Panc1 (cell line): ENCODE measurements around the gene EIF3L. TPM values are rescaled to one million over a fixed set of nuclear protein-coding genes. Genes with fewer than 3 reads are reported as not detected.

Source experiments
- ATAC-seq: fragments of 200-7000 bp; cut with Tn5 transposase; 2 replicates; pipeline ENCODE4 v1.9.1; 2020; ENCODE audit warnings: mild to moderate bottlenecking, moderate library complexity
- BruUV-seq: library from RNA; stranded (reverse); fragments of 400-500 nt; replicated peaks from 2 replicates; lab custom pipeline; 2021; lab: Mats Ljungman, UMichigan
- CTCF ChIA-PET: fragments of 300-600 bp; sonication (Branson Sonifier 250); formaldehyde crosslinking; loops from one replicate; lab custom pipeline; 2022; ENCODE audit warnings: antibody characterized with exemption; lab: Charles Lee
- POLR2A ChIA-PET: fragments of 300-600 bp; sonication (Branson Sonifier 250); formaldehyde crosslinking; loops from one replicate; lab custom pipeline; 2022; ENCODE audit warnings: antibody characterized with exemption; lab: Charles Lee
- DNase-seq: peaks from one replicate; pipeline ENCODE4 v3.0.0-alpha.2; 2010; ENCODE audit warnings: low read depth, low spot score
- H3K27ac ChIP-seq: 2 replicates; pipeline ENCODE4 v1.5.1; 2011; ENCODE audit warnings: mild to moderate bottlenecking, low read length, inconsistent platforms
- H3K27me3 ChIP-seq: fragments of 200-500 bp; sonication (Bioruptor generic); 2 replicates; pipeline ENCODE4 v1.6.0; 2014; ENCODE audit warnings: low read length, inconsistent platforms; ENCODE audit not compliant: control insufficient read depth, insufficient read depth
- H3K36me3 ChIP-seq: fragments of 200-500 bp; sonication (Bioruptor generic); 2 replicates; pipeline ENCODE4 v1.5.1; 2014; ENCODE audit warnings: inconsistent platforms, mild to moderate bottlenecking, low read length, moderate library complexity; ENCODE audit not compliant: control insufficient read depth, insufficient read depth
- H3K4me1 ChIP-seq: 2 replicates; pipeline ENCODE4 v1.5.1; 2011; ENCODE audit warnings: inconsistent platforms, mild to moderate bottlenecking, low read length, moderate library complexity; ENCODE audit not compliant: control insufficient read depth, insufficient read depth
- H3K4me3 ChIP-seq, 2 experiments: 2 replicates each; pipeline ENCODE4 v1.5.1; 2011 to 2012; ENCODE audit warnings: low read depth in 2 of 2, low read length in 2 of 2, mild to moderate bottlenecking in 2 of 2, inconsistent platforms in 1 of 2, moderate library complexity in 1 of 2
- H3K9me3 ChIP-seq: fragments of 200-500 bp; sonication (Bioruptor generic); 2 replicates; pipeline ENCODE4 v1.5.1; 2014; ENCODE audit warnings: low read depth, mild to moderate bottlenecking, inconsistent platforms, low read length, moderate library complexity; ENCODE audit not compliant: control insufficient read depth, insufficient read depth
- POLR2AphosphoS5 ChIP-seq: IDR thresholded peaks from 2 replicates; pipeline ENCODE4 v1.6.1; 2012; ENCODE audit warnings: mild to moderate bottlenecking, low read depth, low read length, moderate library complexity
- SIN3A ChIP-seq: IDR thresholded peaks from 2 replicates; pipeline ENCODE4 v1.6.1; 2012; ENCODE audit warnings: low read depth, mild to moderate bottlenecking, low read length, moderate library complexity, borderline replicate concordance; ENCODE audit not compliant: insufficient read depth
- TCF7L2 ChIP-seq: IDR thresholded peaks from 2 replicates; pipeline ENCODE4 v1.6.1; 2011; ENCODE audit warnings: mild to moderate bottlenecking, low read depth, low read length, inconsistent platforms
- in situ Hi-C: cut with HindIII; loops from 2 replicates; pipeline ENCODE4 v1.10.0; 2016; ENCODE audit warnings: low sequenced_read_pairs, low pct_unique_long_range_greater_than_20kb
- intact Hi-C: fragments of 100-400 bp; cut with micrococcal nuclease; formaldehyde crosslinking; loops from one replicate; pipeline ENCODE4 v1.10.0; 2022; ENCODE audit not compliant: unreplicated experiment
- total RNA-seq: library from RNA; stranded (reverse); gene quantifications from one replicate; pipeline ENCODE4 v1.2.1, GENCODE V29; 2021; ENCODE audit not compliant: unreplicated experiment
- TF ChIP-seq, protein P1 (sequence below): fragments of 450-650 bp; IDR thresholded peaks from 2 replicates; pipeline ENCODE4 v1.5.1; 2017; ENCODE audit warnings: mild to moderate bottlenecking
- TF ChIP-seq, protein P2 (sequence below), 2 experiments: IDR thresholded peaks; 2 replicates each; pipeline ENCODE4 v1.6.1; 2011 to 2012; ENCODE audit warnings: low read depth in 2 of 2, control low read depth in 1 of 2, low read length in 1 of 2, mild to moderate bottlenecking in 1 of 2, moderate library complexity in 1 of 2; ENCODE audit not compliant: insufficient read depth in 1 of 2

Gene EIF3L
- total RNA-seq, 1 experiment from 2014 or later: 211 TPM

DNA sequence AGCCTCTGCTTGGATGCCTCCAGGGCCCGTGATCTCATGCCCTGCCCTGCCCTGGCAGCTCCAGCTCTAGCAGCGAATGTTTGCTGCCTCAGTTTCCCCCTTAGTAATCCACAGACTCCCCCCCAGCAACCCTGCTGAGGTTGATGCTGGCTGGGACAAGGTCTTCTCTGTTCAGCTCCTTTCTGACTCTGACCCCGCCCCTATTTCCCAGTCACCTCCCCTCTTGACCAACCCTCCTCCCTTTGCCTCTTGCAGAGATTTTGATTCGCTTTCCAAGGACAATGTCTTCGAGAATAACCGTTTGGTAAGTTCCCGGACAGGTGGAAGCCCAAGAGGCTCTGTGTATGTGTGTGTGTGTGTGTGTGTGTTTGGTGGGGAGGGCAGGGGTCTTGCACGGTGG, 62.5 kb downstream of the EIF3L start:
- intact Hi-C loops: no loop called here
- ChIA-PET CTCF (no interaction called here), POLR2A (no interaction called here)
- in situ Hi-C loops: no loop called here
- BruUV-seq: no TSS peak
- TF ChIP-seq, protein P1, sequence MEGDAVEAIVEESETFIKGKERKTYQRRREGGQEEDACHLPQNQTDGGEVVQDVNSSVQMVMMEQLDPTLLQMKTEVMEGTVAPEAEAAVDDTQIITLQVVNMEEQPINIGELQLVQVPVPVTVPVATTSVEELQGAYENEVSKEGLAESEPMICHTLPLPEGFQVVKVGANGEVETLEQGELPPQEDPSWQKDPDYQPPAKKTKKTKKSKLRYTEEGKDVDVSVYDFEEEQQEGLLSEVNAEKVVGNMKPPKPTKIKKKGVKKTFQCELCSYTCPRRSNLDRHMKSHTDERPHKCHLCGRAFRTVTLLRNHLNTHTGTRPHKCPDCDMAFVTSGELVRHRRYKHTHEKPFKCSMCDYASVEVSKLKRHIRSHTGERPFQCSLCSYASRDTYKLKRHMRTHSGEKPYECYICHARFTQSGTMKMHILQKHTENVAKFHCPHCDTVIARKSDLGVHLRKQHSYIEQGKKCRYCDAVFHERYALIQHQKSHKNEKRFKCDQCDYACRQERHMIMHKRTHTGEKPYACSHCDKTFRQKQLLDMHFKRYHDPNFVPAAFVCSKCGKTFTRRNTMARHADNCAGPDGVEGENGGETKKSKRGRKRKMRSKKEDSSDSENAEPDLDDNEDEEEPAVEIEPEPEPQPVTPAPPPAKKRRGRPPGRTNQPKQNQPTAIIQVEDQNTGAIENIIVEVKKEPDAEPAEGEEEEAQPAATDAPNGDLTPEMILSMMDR: no peak
- TF ChIP-seq, protein P2, sequence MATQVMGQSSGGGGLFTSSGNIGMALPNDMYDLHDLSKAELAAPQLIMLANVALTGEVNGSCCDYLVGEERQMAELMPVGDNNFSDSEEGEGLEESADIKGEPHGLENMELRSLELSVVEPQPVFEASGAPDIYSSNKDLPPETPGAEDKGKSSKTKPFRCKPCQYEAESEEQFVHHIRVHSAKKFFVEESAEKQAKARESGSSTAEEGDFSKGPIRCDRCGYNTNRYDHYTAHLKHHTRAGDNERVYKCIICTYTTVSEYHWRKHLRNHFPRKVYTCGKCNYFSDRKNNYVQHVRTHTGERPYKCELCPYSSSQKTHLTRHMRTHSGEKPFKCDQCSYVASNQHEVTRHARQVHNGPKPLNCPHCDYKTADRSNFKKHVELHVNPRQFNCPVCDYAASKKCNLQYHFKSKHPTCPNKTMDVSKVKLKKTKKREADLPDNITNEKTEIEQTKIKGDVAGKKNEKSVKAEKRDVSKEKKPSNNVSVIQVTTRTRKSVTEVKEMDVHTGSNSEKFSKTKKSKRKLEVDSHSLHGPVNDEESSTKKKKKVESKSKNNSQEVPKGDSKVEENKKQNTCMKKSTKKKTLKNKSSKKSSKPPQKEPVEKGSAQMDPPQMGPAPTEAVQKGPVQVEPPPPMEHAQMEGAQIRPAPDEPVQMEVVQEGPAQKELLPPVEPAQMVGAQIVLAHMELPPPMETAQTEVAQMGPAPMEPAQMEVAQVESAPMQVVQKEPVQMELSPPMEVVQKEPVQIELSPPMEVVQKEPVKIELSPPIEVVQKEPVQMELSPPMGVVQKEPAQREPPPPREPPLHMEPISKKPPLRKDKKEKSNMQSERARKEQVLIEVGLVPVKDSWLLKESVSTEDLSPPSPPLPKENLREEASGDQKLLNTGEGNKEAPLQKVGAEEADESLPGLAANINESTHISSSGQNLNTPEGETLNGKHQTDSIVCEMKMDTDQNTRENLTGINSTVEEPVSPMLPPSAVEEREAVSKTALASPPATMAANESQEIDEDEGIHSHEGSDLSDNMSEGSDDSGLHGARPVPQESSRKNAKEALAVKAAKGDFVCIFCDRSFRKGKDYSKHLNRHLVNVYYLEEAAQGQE (IDR thresholded peaks at IDR 0.05; ENCODE audit: insufficient read depth in 1 of 2, low read depth in 2 of 2, low read length in 1 of 2): no peak
- no peak for TF ChIP-seq TCF7L2
- TF ChIP-seq POLR2AphosphoS5: no peak
- no peak for TF ChIP-seq SIN3A
- H3K4me3 ChIP-seq: no peak overlapping the region
- no peaks in the 10 kb centered on the region for H3K27me3 ChIP-seq
- ATAC-seq: no peak
- H3K36me3 ChIP-seq: no peaks in the 10 kb centered on the region
- H3K27ac ChIP-seq: no peak overlapping the region
- DNase-seq: no peak
- peaks cover 5% of the 10 kb centered on the region; the same call in 1 of the 2 replicates for H3K4me1 ChIP-seq
- no peaks in the 10 kb centered on the region for H3K9me3 ChIP-seq

DNA sequence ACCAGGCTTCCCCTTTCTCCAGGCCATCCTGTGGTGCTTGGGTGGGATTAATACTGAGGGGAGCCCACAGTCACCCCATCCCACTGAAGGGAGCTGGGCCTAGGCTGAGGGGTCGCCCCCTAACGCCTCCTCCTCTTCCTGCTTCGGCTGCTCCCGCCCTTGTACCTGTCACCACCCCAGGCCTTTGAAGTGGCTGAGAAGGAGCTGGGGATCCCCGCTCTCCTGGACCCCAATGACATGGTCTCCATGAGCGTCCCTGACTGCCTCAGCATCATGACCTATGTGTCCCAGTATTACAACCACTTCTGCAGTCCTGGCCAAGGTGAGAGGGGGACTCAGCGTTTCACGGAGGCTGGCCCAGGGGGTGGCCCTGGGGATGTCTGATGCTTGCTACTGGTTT, 63.0 kb downstream of the EIF3L start:
- CTCF ChIA-PET: no interaction called here
- no peak overlapping the region for H3K4me3 ChIP-seq
- in situ Hi-C loops: no loop called here
- no peak overlapping the region for H3K27ac ChIP-seq
- H3K9me3 ChIP-seq: no peaks in the 10 kb centered on the region
- DNase-seq (no peak), ATAC-seq (no peak)
- intact Hi-C loops: no loop called here
- BruUV-seq: no TSS peak
- H3K36me3 ChIP-seq: no peaks in the 10 kb centered on the region
- POLR2A ChIA-PET: no interaction called here
- H3K27me3 ChIP-seq: no peaks in the 10 kb centered on the region
- TF ChIP-seq TCF7L2 (no peak), SIN3A (no peak), POLR2AphosphoS5 (no peak)
- TF ChIP-seq, protein P1: no peak
- TF ChIP-seq, protein P2 (IDR thresholded peaks at IDR 0.05; ENCODE audit: insufficient read depth in 1 of 2, low read depth in 2 of 2, low read length in 1 of 2): no peak
- peaks cover 5% of the 10 kb centered on the region; the same call in 1 of the 2 replicates for H3K4me1 ChIP-seq
